AG04449 (cell line): Measurements from ENCODE around the gene PTGER3.

Source experiments
- CTCF ChIA-PET: fragments of 350-600 bp; formaldehyde crosslinking; extraction: SDS; loops from one replicate; lab custom pipeline; 2021; ENCODE audit warnings: antibody characterized with exemption; lab: Yijun Ruan, JAX
- POLR2A ChIA-PET: fragments of 400-600, 350-600 bp; formaldehyde crosslinking; extraction: SDS; loops from one replicate; lab custom pipeline; 2020; ENCODE audit warnings: antibody characterized with exemption, inconsistent platforms; lab: Yijun Ruan, JAX
- DNase-seq: peaks from one replicate; pipeline ENCODE4 v3.0.0-alpha.2; 2010; ENCODE audit warnings: low read depth, low spot score
- H3K4me3 ChIP-seq: 2 replicates; pipeline ENCODE4 v1.5.1; 2011; ENCODE audit warnings: low read depth, mild to moderate bottlenecking, control low read depth, low read length
- TF ChIP-seq, protein P1 (sequence below): IDR thresholded peaks from one replicate; pipeline ENCODE4 v1.5.1; 2011; ENCODE audit warnings: mild to moderate bottlenecking, moderate library complexity, low read length, control low read depth, inconsistent platforms; ENCODE audit not compliant: insufficient read depth; ENCODE audit errors: missing control alignments

PTGER3 gene

DNA sequence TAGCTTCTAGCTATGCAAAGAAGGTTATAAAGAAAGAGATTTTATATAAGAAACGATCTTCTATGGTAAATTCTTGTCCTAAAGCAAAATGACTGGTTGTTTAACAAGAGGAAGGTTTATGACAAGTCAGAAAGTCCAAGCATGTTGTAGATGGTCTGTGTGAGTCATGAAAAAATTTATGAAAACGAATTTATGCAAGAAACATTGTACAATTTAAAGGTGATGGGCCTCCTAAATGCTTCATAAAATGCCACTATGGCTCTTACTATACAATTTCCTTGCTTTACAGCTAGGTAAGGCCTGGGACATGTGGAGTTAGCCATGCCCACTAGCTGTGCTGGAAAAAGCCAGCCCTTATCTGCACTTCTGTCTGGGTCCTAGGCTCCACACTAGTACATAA, 125.4 kb downstream of the PTGER3 start:
- TF ChIP-seq, protein P1, sequence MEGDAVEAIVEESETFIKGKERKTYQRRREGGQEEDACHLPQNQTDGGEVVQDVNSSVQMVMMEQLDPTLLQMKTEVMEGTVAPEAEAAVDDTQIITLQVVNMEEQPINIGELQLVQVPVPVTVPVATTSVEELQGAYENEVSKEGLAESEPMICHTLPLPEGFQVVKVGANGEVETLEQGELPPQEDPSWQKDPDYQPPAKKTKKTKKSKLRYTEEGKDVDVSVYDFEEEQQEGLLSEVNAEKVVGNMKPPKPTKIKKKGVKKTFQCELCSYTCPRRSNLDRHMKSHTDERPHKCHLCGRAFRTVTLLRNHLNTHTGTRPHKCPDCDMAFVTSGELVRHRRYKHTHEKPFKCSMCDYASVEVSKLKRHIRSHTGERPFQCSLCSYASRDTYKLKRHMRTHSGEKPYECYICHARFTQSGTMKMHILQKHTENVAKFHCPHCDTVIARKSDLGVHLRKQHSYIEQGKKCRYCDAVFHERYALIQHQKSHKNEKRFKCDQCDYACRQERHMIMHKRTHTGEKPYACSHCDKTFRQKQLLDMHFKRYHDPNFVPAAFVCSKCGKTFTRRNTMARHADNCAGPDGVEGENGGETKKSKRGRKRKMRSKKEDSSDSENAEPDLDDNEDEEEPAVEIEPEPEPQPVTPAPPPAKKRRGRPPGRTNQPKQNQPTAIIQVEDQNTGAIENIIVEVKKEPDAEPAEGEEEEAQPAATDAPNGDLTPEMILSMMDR = no peak
- ChIA-PET POLR2A (no interaction called here), CTCF (no interaction called here)
- no peak overlapping the region for H3K4me3 ChIP-seq
- DNase-seq = no peak
